IMR-90 (cell line): Measurements from ENCODE around the gene SPEF2. TPM values are rescaled to one million over a fixed set of nuclear protein-coding genes. Genes with fewer than 3 reads are reported as not detected.

Experiments used
- ATAC-seq: fragments of 200-7000 bp; cut with Tn5 transposase; 2 replicates; pipeline ENCODE4 v1.9.1; 2020; ENCODE audit warnings: low read depth, mild to moderate bottlenecking, moderate library complexity
- BruUV-seq: library from RNA; stranded (reverse); fragments of 400-500 nt; replicated peaks from 2 replicates; lab custom pipeline; 2021; lab: Mats Ljungman, UMichigan
- CTCF ChIA-PET: fragments of 300-600 bp; formaldehyde crosslinking; extraction: SDS; loops from one replicate; lab custom pipeline; 2021; ENCODE audit warnings: antibody characterized with exemption; lab: Yijun Ruan, JAX
- POLR2A ChIA-PET: fragments of 300-600 bp; sonication (Branson Sonifier 250); formaldehyde crosslinking; loops from one replicate; lab custom pipeline; 2022; ENCODE audit warnings: antibody characterized with exemption; ENCODE audit not compliant: unreplicated experiment; lab: Charles Lee
- DNase-seq: peaks from one replicate; pipeline ENCODE4 v3.0.0; 2013
- H2AFZ ChIP-seq: replicated peaks from 2 replicates; pipeline ENCODE3; 2013; ENCODE audit warnings: low read length, mild to moderate bottlenecking; ENCODE audit not compliant: poor library complexity
- H2AK5ac ChIP-seq: 2 replicates; pipeline ENCODE4 v1.6.1; 2013; ENCODE audit warnings: low read depth, low read length, inconsistent platforms
- H2AK9ac ChIP-seq: replicated peaks from 2 replicates; pipeline ENCODE3; 2013; ENCODE audit warnings: mild to moderate bottlenecking, low read depth, low read length, moderate library complexity; ENCODE audit not compliant: poor library complexity
- H2BK120ac ChIP-seq: 2 replicates; pipeline ENCODE4 v1.6.1; 2013; ENCODE audit warnings: low read depth, low read length, inconsistent platforms
- H2BK15ac ChIP-seq: 3 replicates; pipeline ENCODE4 v1.6.1; 2013; ENCODE audit warnings: low read depth, low read length, inconsistent platforms
- H2BK20ac ChIP-seq: 2 replicates; pipeline ENCODE4 v1.6.1; 2013; ENCODE audit warnings: low read depth, mild to moderate bottlenecking, inconsistent platforms, low read length, moderate library complexity
- H2BK5ac ChIP-seq: 2 replicates; pipeline ENCODE4 v1.6.1; 2013; ENCODE audit warnings: mild to moderate bottlenecking, low read depth, low read length, inconsistent platforms; ENCODE audit not compliant: poor library complexity, severe bottlenecking
- H3K14ac ChIP-seq: replicated peaks from 2 replicates; pipeline ENCODE4 v1.6.1; 2013; ENCODE audit warnings: low read depth, low read length, inconsistent platforms
- H3K18ac ChIP-seq: 2 replicates; pipeline ENCODE4 v1.6.1; 2013; ENCODE audit warnings: low read depth, low read length, control low read depth
- H3K23ac ChIP-seq: 2 replicates; pipeline ENCODE4 v1.6.1; 2013; ENCODE audit warnings: low read depth, low read length, inconsistent platforms
- H3K27ac ChIP-seq: 2 replicates; pipeline ENCODE4 v1.5.1; 2013; ENCODE audit warnings: mild to moderate bottlenecking, control low read depth, low read length; ENCODE audit not compliant: insufficient read depth
- H3K27me3 ChIP-seq: 2 replicates; pipeline ENCODE4 v1.6.1; 2013; ENCODE audit warnings: low read length; ENCODE audit not compliant: control insufficient read depth, insufficient read depth
- H3K36me3 ChIP-seq: 2 replicates; pipeline ENCODE4 v1.6.1; 2013; ENCODE audit warnings: low read length, mixed read lengths; ENCODE audit not compliant: control insufficient read depth, insufficient read depth
- H3K4ac ChIP-seq: 2 replicates; pipeline ENCODE4 v1.6.1; 2013; ENCODE audit warnings: low read depth, low read length, inconsistent platforms
- H3K4me1 ChIP-seq: 2 replicates; pipeline ENCODE4 v1.6.1; 2013; ENCODE audit warnings: low read length, mixed read lengths; ENCODE audit not compliant: control insufficient read depth, insufficient read depth
- H3K4me2 ChIP-seq: 2 replicates; pipeline ENCODE4 v1.6.1; 2013; ENCODE audit warnings: low read depth, mild to moderate bottlenecking, control low read depth, low read length, moderate library complexity
- H3K4me3 ChIP-seq: 2 replicates; pipeline ENCODE4 v1.5.1; 2013; ENCODE audit warnings: low read depth, mild to moderate bottlenecking, control low read depth, low read length, moderate library complexity; ENCODE audit not compliant: insufficient read depth
- H3K56ac ChIP-seq: 2 replicates; pipeline ENCODE4 v1.6.1; 2013; ENCODE audit warnings: low read length, inconsistent platforms; ENCODE audit not compliant: insufficient read depth; ENCODE audit errors: extremely low read depth
- H3K79me1 ChIP-seq, 2 experiments: 2 replicates each; pipeline ENCODE4 v1.6.1; 2013; ENCODE audit warnings: low read length in 2 of 2, inconsistent platforms in 1 of 2, low read depth in 1 of 2
- H3K9ac ChIP-seq: 2 replicates; pipeline ENCODE4 v1.6.1; 2013; ENCODE audit warnings: low read depth, low read length, control low read depth
- H3K9me1 ChIP-seq: 2 replicates; pipeline ENCODE4 v1.6.1; 2013; ENCODE audit warnings: low read length, inconsistent platforms; ENCODE audit not compliant: insufficient read depth
- H3K9me3 ChIP-seq: 2 replicates; pipeline ENCODE4 v1.6.1; 2013; ENCODE audit warnings: low read length; ENCODE audit not compliant: control insufficient read depth, insufficient read depth
- H4K20me1 ChIP-seq: 2 replicates; pipeline ENCODE4 v1.6.1; 2013; ENCODE audit warnings: low read length, inconsistent platforms; ENCODE audit not compliant: insufficient read depth
- H4K5ac ChIP-seq: 2 replicates; pipeline ENCODE4 v1.6.1; 2013; ENCODE audit warnings: mild to moderate bottlenecking, low read depth, low read length, control low read depth
- H4K8ac ChIP-seq, 2 experiments: 2 replicates each; pipeline ENCODE4 v1.6.1; 2013; ENCODE audit warnings: low read depth in 2 of 2, low read length in 2 of 2, control low read depth in 1 of 2, inconsistent platforms in 1 of 2
- H4K91ac ChIP-seq: 2 replicates; pipeline ENCODE4 v1.6.1; 2013; ENCODE audit warnings: low read depth, low read length, inconsistent platforms; ENCODE audit not compliant: insufficient read depth
- BHLHE40 ChIP-seq: fragments of 150-350 bp; IDR thresholded peaks from 2 replicates; pipeline ENCODE4 v1.6.1; 2016; ENCODE audit warnings: mild to moderate bottlenecking, low read depth, low read length
- CEBPB ChIP-seq: IDR thresholded peaks from 2 replicates; pipeline ENCODE4 v1.6.1; 2012; ENCODE audit warnings: low read depth, low read length, improper control_type of control experiment
- CHD1 ChIP-seq: IDR thresholded peaks from 2 replicates; pipeline ENCODE4 v1.6.1; 2012; ENCODE audit warnings: low read depth, low read length, improper control_type of control experiment
- CTCF ChIP-seq: conservative IDR thresholded peaks from 2 replicates; pipeline ENCODE4 v1.5.1; 2012; ENCODE audit warnings: mild to moderate bottlenecking, low read depth, low read length, improper control_type of control experiment
- FOS ChIP-seq: fragments of 150-350 bp; IDR thresholded peaks from 2 replicates; pipeline ENCODE4 v1.6.1; 2016; ENCODE audit warnings: low read depth, low read length
- MAFK ChIP-seq: IDR thresholded peaks from 2 replicates; pipeline ENCODE4 v1.6.1; 2012; ENCODE audit warnings: low read depth, low read length, improper control_type of control experiment
- MAZ ChIP-seq: IDR thresholded peaks from 2 replicates; pipeline ENCODE4 v1.6.1; 2012; ENCODE audit warnings: low read depth, mild to moderate bottlenecking, low read length, improper control_type of control experiment, moderate library complexity, borderline replicate concordance
- MXI1 ChIP-seq: IDR thresholded peaks from 2 replicates; pipeline ENCODE4 v1.6.1; 2012; ENCODE audit warnings: low read depth, mild to moderate bottlenecking, low read length, moderate library complexity, borderline replicate concordance
- NFE2L2 ChIP-seq: fragments of 150-350 bp; IDR thresholded peaks from 2 replicates; pipeline ENCODE4 v1.6.1; 2016; ENCODE audit warnings: low read depth, mild to moderate bottlenecking, low read length
- POLR2A ChIP-seq: IDR thresholded peaks from 2 replicates; pipeline ENCODE4 v1.6.1; 2012; ENCODE audit warnings: mild to moderate bottlenecking, low read depth, low read length
- RAD21 ChIP-seq: IDR thresholded peaks from 2 replicates; pipeline ENCODE4 v1.6.1; 2012; ENCODE audit warnings: low read length, improper control_type of control experiment
- RCOR1 ChIP-seq: IDR thresholded peaks from 2 replicates; pipeline ENCODE4 v1.6.1; 2012; ENCODE audit warnings: mild to moderate bottlenecking, low read length, improper control_type of control experiment; ENCODE audit not compliant: insufficient replicate concordance
- RFX5 ChIP-seq: IDR thresholded peaks from 2 replicates; pipeline ENCODE4 v1.8.0; 2012; ENCODE audit warnings: low read depth, mild to moderate bottlenecking, low read length, moderate library complexity
- SMC3 ChIP-seq: fragments of 150-350 bp; IDR thresholded peaks from 2 replicates; pipeline ENCODE4 v1.6.1; 2016; ENCODE audit warnings: low read depth, mild to moderate bottlenecking, antibody characterized with exemption, low read length, moderate library complexity
- USF2 ChIP-seq: fragments of 150-350 bp; IDR thresholded peaks from 2 replicates; pipeline ENCODE4 v1.6.1; 2017; ENCODE audit warnings: mild to moderate bottlenecking, antibody characterized with exemption, low read length, low read depth
- WGBS, 2 experiments: methylation state at CpG; one replicate each; pipeline versions ENCODE4 v1.1.5 to v1.1.7; 2013; ENCODE audit warnings: missing lambda C conversion rate in 2 of 2; ENCODE audit not compliant: insufficient read length in 1 of 2; ENCODE audit errors: extremely low coverage in 2 of 2; 5-methylcytosine and 5-hydroxymethylcytosine counted together
- dilution Hi-C: fragments of 300-500 bp; cut with HindIII; formaldehyde crosslinking; loops from one replicate; pipeline ENCODE4 v1.14.3; 2018; ENCODE audit warnings: low sequenced_read_pairs; ENCODE audit not compliant: unreplicated experiment
- in situ Hi-C: fragments of 300-500 bp; cut with MboI; formaldehyde crosslinking; loops from 3 replicates; pipeline ENCODE4 v1.14.3; 2019; ENCODE audit warnings: low sequenced_read_pairs, inconsistent platforms, mixed read lengths
- intact Hi-C: fragments of 100-400 bp; cut with micrococcal nuclease; formaldehyde crosslinking; loops from 2 replicates; pipeline ENCODE4 v1.10.0; 2022
- polyA plus RNA-seq, 3 experiments: library from polyadenylated mRNA; depleted of rRNA; stranded (reverse); fragments of >200 nt; gene quantifications; 2 replicates each; pipeline ENCODE4 v1.2.3, GENCODE V29; 2012; ENCODE audit warnings: low replicate concordance in 1 of 3
- total RNA-seq: library from RNA; depleted of rRNA; stranded (reverse); fragments of >200 nt; gene quantifications from 2 replicates; pipeline ENCODE4 v1.2.3, GENCODE V29; 2012
- TF ChIP-seq, protein P1 (sequence below): fragments of 150-350 bp; IDR thresholded peaks from 2 replicates; pipeline ENCODE4 v1.6.1; 2016; ENCODE audit warnings: low read depth, mild to moderate bottlenecking, low read length, moderate library complexity, borderline replicate concordance

The SPEF2 gene
- total and polyA plus RNA-seq, 2 of the 4 experiments (the other 2 are of a cell fraction) = 1.7 to 2.3 TPM

DNA sequence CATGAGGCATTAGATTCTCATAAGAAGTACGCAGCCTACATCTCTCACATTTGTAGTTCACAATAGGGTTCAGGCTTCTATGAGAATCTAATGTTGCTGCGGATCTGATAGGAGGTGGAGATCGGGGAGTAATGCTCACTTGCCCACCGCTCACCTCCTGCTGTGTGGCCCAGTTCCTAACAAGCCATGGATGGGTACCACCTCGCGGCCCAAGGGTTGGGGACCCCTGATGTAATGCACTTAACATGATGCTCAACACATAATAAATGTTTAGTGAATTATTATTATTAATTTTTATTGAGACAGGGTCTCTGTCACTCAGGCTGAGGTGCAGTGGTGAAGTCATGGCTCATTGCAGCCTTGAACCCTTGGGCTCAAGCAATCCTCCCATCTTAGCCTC is 134.3 kb downstream of the SPEF2 start:
- ATAC-seq (no peak), DNase-seq (no peak)
- Histone ChIP-seq H4K8ac (no peak overlapping the region), H3K56ac (no peak overlapping the region), H2BK5ac (no peak overlapping the region), H3K79me1 (no peaks in the 10 kb centered on the region), H3K4me2 (no peak overlapping the region), H4K20me1 (no peaks in the 10 kb centered on the region), H2AK9ac (no peak overlapping the region), H3K36me3 (no peaks in the 10 kb centered on the region), H2AFZ (no peak overlapping the region), H3K27me3 (no peaks in the 10 kb centered on the region), H3K9me1 (no peaks in the 10 kb centered on the region), H3K14ac (no peak overlapping the region), H3K23ac (no peak overlapping the region), H3K4me1 (no peaks in the 10 kb centered on the region), H2AK5ac (no peak overlapping the region), H3K18ac (no peak overlapping the region), H3K4me3 (no peak overlapping the region), H4K91ac (no peak overlapping the region), H2BK20ac (no peak overlapping the region), H3K9ac (no peak overlapping the region), H2BK15ac (no peak overlapping the region), H4K5ac (no peak overlapping the region), H3K9me3 (no peaks in the 10 kb centered on the region), H3K27ac (no peak overlapping the region), H2BK120ac (no peak overlapping the region), H3K4ac (no peak overlapping the region)
- dilution Hi-C loops (no loop called here), in situ Hi-C loops (no loop called here), intact Hi-C loops (no loop called here)
- TF ChIP-seq MXI1 = no peak
- TF ChIP-seq CHD1 = no peak
- TF ChIP-seq CEBPB = no peak
- TF ChIP-seq RCOR1 = no peak
- TF ChIP-seq NFE2L2 = no peak
- TF ChIP-seq CTCF = no peak
- TF ChIP-seq, protein P1, sequence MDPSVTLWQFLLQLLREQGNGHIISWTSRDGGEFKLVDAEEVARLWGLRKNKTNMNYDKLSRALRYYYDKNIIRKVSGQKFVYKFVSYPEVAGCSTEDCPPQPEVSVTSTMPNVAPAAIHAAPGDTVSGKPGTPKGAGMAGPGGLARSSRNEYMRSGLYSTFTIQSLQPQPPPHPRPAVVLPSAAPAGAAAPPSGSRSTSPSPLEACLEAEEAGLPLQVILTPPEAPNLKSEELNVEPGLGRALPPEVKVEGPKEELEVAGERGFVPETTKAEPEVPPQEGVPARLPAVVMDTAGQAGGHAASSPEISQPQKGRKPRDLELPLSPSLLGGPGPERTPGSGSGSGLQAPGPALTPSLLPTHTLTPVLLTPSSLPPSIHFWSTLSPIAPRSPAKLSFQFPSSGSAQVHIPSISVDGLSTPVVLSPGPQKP = no peak
- no peak for TF ChIP-seq USF2
- TF ChIP-seq SMC3 = no peak
- no peak for TF ChIP-seq RFX5
- TF ChIP-seq BHLHE40 = no peak
- no peak for TF ChIP-seq MAZ
- no peak for TF ChIP-seq RAD21
- no peak for TF ChIP-seq POLR2A
- no peak for TF ChIP-seq FOS
- TF ChIP-seq MAFK = no peak
- WGBS, 2 experiments = no CpG with 5 or more reads among the region's 6 CpGs
- ChIA-PET POLR2A (no interaction called here), CTCF (interaction anchor here (1.0 kb wide), 1 partner anchor 115 kb away, joined by 4 read pairs; no protein-coding TSS in a partner anchor)
- no TSS peak for BruUV-seq
